HCT116 (cell line): ENCODE data around the gene STK32C. TPM values are rescaled to one million over a fixed set of nuclear protein-coding genes. Genes with fewer than 3 reads are reported as not detected.

Experiments
- ATAC-seq: fragments of 200-7000 bp; cut with Tn5 transposase; 2 replicates; pipeline ENCODE4 v1.9.1; 2020; ENCODE audit warnings: mild to moderate bottlenecking, moderate library complexity
- BruUV-seq: library from RNA; stranded (reverse); fragments of 400-500 nt; replicated peaks from 2 replicates; lab custom pipeline; 2021; lab: Mats Ljungman, UMichigan
- CTCF ChIA-PET: fragments of 300-600 bp; sonication (Branson Sonifier 250); formaldehyde crosslinking; loops from one replicate; lab custom pipeline; 2021; ENCODE audit warnings: antibody characterized with exemption; lab: Charles Lee
- POLR2A ChIA-PET: fragments of 300-600, 350-600 bp; sonication (Branson Sonifier 250); formaldehyde crosslinking; loops from one replicate; lab custom pipeline; 2021; ENCODE audit warnings: antibody characterized with exemption; lab: Charles Lee
- RAD21 ChIA-PET, 2 experiments: fragments of 300-600 bp; sonication (Branson Sonifier 250); formaldehyde crosslinking; loops; one replicate each; lab custom pipeline; 2023; ENCODE audit warnings: low total read pairs in 2 of 2; ENCODE audit not compliant: uncharacterized antibody in 2 of 2, unreplicated experiment in 2 of 2, low non-redundant PET in 1 of 2; lab: Charles Lee
- DNase-seq: peaks from one replicate; pipeline ENCODE4 v3.0.0-alpha.2; 2010; ENCODE audit warnings: low read depth, low spot score
- H2AFZ ChIP-seq: fragments of 200-600 bp; shearing (Covaris generic), sonication (generic); 2 replicates; pipeline ENCODE4 v1.6.1; 2017; ENCODE audit warnings: low read depth, mixed run types, mixed read lengths, antibody characterized with exemption, low read length; ENCODE audit not compliant: poor library complexity, severe bottlenecking
- H3K27ac ChIP-seq: 2 replicates; pipeline ENCODE4 v1.5.1; 2012; ENCODE audit warnings: low read depth, low read length
- H3K27me3 ChIP-seq: fragments of 200-600 bp; sonication (generic); 2 replicates; pipeline ENCODE4 v1.6.1; 2016; ENCODE audit warnings: mixed run types, low read length, mixed read lengths; ENCODE audit not compliant: insufficient read depth
- H3K36me3 ChIP-seq, 2 experiments: fragments of 200-500 bp in 1 of 2; fragments of 200-600 bp in 1 of 2; sonication (Bioruptor generic) in 1 of 2; sonication (generic) in 1 of 2; 2 replicates each; pipeline versions ENCODE4 v1.5.1 to v1.6.1; 2014 to 2016; ENCODE audit warnings: low read length in 2 of 2, inconsistent platforms in 1 of 2, mixed read lengths in 1 of 2, mixed run types in 1 of 2; ENCODE audit not compliant: insufficient read depth in 2 of 2, control insufficient read depth in 1 of 2
- H3K4me1 ChIP-seq, 2 experiments: fragments of 200-600 bp in 1 of 2; sonication (generic) in 1 of 2; 2 replicates each; pipeline versions ENCODE4 v1.5.1 to v1.6.1; 2012 to 2017; ENCODE audit warnings: low read length in 2 of 2, inconsistent platforms in 1 of 2, mild to moderate bottlenecking in 1 of 2, mixed read lengths in 1 of 2, mixed run types in 1 of 2, moderate library complexity in 1 of 2; ENCODE audit not compliant: insufficient read depth in 2 of 2, control insufficient read depth in 1 of 2
- H3K4me2 ChIP-seq: fragments of 200-600 bp; sonication (generic); 2 replicates; pipeline ENCODE4 v1.6.1; 2017; ENCODE audit warnings: mixed run types, low read length, mixed read lengths
- H3K4me3 ChIP-seq, 2 experiments: fragments of 200-600 bp in 1 of 2; sonication (generic) in 1 of 2; replicated peaks in 1 of 2; 2 replicates each; pipeline ENCODE4 v1.5.1; 2011 to 2016; ENCODE audit warnings: low read length in 2 of 2, control low read depth in 1 of 2, low read depth in 1 of 2, mild to moderate bottlenecking in 1 of 2, mixed read lengths in 1 of 2, mixed run types in 1 of 2
- H3K79me2 ChIP-seq: fragments of 200-600 bp; sonication (generic); 2 replicates; pipeline ENCODE4 v1.6.1; 2017; ENCODE audit warnings: mild to moderate bottlenecking, mixed run types, low read length, moderate library complexity, mixed read lengths; ENCODE audit not compliant: insufficient read depth
- H3K9ac ChIP-seq: fragments of 200-600 bp; sonication (generic); 2 replicates; pipeline ENCODE4 v1.6.1; 2016; ENCODE audit warnings: low read length, mixed read lengths
- H3K9me2 ChIP-seq: fragments of 200-600 bp; sonication (generic), shearing (Covaris generic); 2 replicates; pipeline ENCODE4 v1.6.1; 2017; ENCODE audit warnings: mixed run types, mild to moderate bottlenecking, moderate library complexity; ENCODE audit not compliant: insufficient read depth
- H3K9me3 ChIP-seq, 2 experiments: fragments of 200-500 bp in 1 of 2; fragments of 200-600 bp in 1 of 2; sonication (Bioruptor generic) in 1 of 2; sonication (generic) in 1 of 2; 2 replicates each; pipeline ENCODE4 v1.6.1; 2014 to 2017; ENCODE audit warnings: low read length in 2 of 2, mixed read lengths in 2 of 2, inconsistent platforms in 1 of 2, low read depth in 1 of 2, mild to moderate bottlenecking in 1 of 2, mixed run types in 1 of 2, moderate library complexity in 1 of 2; ENCODE audit not compliant: control insufficient read depth in 1 of 2, insufficient read depth in 1 of 2
- H4K20me1 ChIP-seq: fragments of 200-600 bp; sonication (generic), shearing (Covaris generic); 2 replicates; pipeline ENCODE4 v1.6.1; 2017; ENCODE audit warnings: mixed run types, mild to moderate bottlenecking, moderate library complexity; ENCODE audit not compliant: insufficient read depth
- CBX3 ChIP-seq: IDR thresholded peaks from 2 replicates; pipeline ENCODE4 v1.6.1; 2012; ENCODE audit warnings: low read depth
- EGR1 ChIP-seq: IDR thresholded peaks from 2 replicates; pipeline ENCODE4 v1.6.1; 2012; ENCODE audit warnings: low read depth
- ELF1 ChIP-seq: IDR thresholded peaks from 2 replicates; pipeline ENCODE4 v1.6.1; 2012; ENCODE audit warnings: low read depth, borderline replicate concordance
- FOSL1 ChIP-seq: IDR thresholded peaks from 2 replicates; pipeline ENCODE4 v1.6.1; 2012; ENCODE audit warnings: low read depth
- JUND ChIP-seq: IDR thresholded peaks from 2 replicates; pipeline ENCODE4 v1.6.1; 2012
- MAX ChIP-seq: IDR thresholded peaks from 2 replicates; pipeline ENCODE4 v1.6.1; 2012
- POLR2A ChIP-seq: IDR thresholded peaks from 2 replicates; pipeline ENCODE4 v1.7.0; 2011; ENCODE audit warnings: borderline replicate concordance; ENCODE audit not compliant: insufficient read depth, insufficient read length; ENCODE audit errors: extremely low read depth
- POLR2AphosphoS5 ChIP-seq: IDR thresholded peaks from 2 replicates; pipeline ENCODE4 v1.6.1; 2011; ENCODE audit warnings: mild to moderate bottlenecking, low read depth, low read length, moderate library complexity
- REST ChIP-seq: IDR thresholded peaks from 2 replicates; pipeline ENCODE4 v1.6.1; 2012; ENCODE audit warnings: low read depth
- SIN3A ChIP-seq: IDR thresholded peaks from 2 replicates; pipeline ENCODE4 v1.6.1; 2012; ENCODE audit warnings: low read depth
- SP1 ChIP-seq: IDR thresholded peaks from 2 replicates; pipeline ENCODE4 v1.6.1; 2012; ENCODE audit warnings: low read depth
- SRF ChIP-seq: IDR thresholded peaks from 2 replicates; pipeline ENCODE4 v1.6.1; 2012; ENCODE audit warnings: low read depth
- TCF7L2 ChIP-seq: IDR thresholded peaks from 2 replicates; pipeline ENCODE4 v1.7.0; 2011; ENCODE audit warnings: borderline replicate concordance, inconsistent platforms; ENCODE audit not compliant: insufficient read depth, insufficient read length; ENCODE audit errors: extremely low read depth
- YY1 ChIP-seq: IDR thresholded peaks from 2 replicates; pipeline ENCODE4 v1.6.1; 2011; ENCODE audit warnings: low read length, low read depth, moderate library complexity, mild to moderate bottlenecking; ENCODE audit not compliant: insufficient replicate concordance; ENCODE audit errors: extremely low read depth
- ZBTB33 ChIP-seq: IDR thresholded peaks from 2 replicates; pipeline ENCODE4 v1.6.1; 2011; ENCODE audit warnings: mild to moderate bottlenecking, low read length, moderate library complexity; ENCODE audit not compliant: insufficient replicate concordance; ENCODE audit errors: extremely low read depth
- ZFX ChIP-seq: fragments of 450-650 bp; IDR thresholded peaks from 2 replicates; pipeline ENCODE4 v1.6.1; 2017
- ZNF274 ChIP-seq: fragments of 200-500 bp; sonication (Bioruptor generic); IDR thresholded peaks from 2 replicates; pipeline ENCODE4 v1.6.1; 2014; ENCODE audit warnings: mild to moderate bottlenecking, low read depth, low read length, inconsistent platforms
- intact Hi-C: fragments of 100-400 bp; cut with micrococcal nuclease; formaldehyde crosslinking; loops from 2 replicates; pipeline ENCODE4 v1.10.0; 2022
- total RNA-seq: library from RNA; stranded (reverse); gene quantifications from one replicate; pipeline ENCODE4 v1.2.1, GENCODE V29; 2021; ENCODE audit not compliant: unreplicated experiment
- TF ChIP-seq, protein P1 (sequence below): IDR thresholded peaks from 2 replicates; pipeline ENCODE4 v1.6.1; 2012
- TF ChIP-seq, protein P2 (sequence below), 3 experiments: fragments of 200-600 bp in 1 of 3; sonication (generic) in 1 of 3; IDR thresholded peaks in 2 of 3; conservative IDR thresholded peaks in 1 of 3; 2 replicates each; pipeline ENCODE4 v1.5.1; 2012 to 2017; ENCODE audit warnings: low read depth in 2 of 3, low read length in 2 of 3, antibody characterized with exemption in 1 of 3, borderline replicate concordance in 1 of 3, control low read depth in 1 of 3, mild to moderate bottlenecking in 1 of 3, mixed read lengths in 1 of 3, mixed run types in 1 of 3, moderate library complexity in 1 of 3; ENCODE audit not compliant: insufficient read depth in 1 of 3

STK32C gene
- total RNA-seq, 1 experiment from 2014 or later: 29.7 TPM

DNA sequence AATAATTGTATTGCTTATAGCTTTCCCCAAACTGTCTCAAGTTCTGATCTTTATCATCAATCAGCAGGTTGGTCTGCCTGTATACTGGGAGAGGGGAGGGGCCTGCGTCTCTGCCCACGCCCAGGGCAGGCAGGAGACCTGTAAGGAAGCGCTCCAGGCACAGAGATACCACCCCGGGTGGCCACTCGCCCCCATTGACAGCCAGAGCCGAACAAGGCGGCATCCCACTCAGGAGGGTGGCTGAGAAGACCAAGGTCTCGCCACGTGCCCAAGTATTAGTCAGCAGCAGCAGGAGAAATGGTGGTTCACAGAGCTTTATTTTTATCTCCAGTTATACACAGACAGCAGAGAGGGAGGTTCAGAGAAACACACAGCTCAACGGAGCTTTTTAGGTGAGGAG, 7.2 kb downstream of the STK32C start:
- Histone ChIP-seq H3K4me1 (no peaks in the 10 kb centered on the region), H3K9me2 (no peaks in the 10 kb centered on the region), H3K27me3 (no peaks in the 10 kb centered on the region), H3K9me3 (no peaks in the 10 kb centered on the region), H3K79me2 (peaks cover 11% of the 10 kb centered on the region; the same call in 1 of the 2 replicates), H3K4me3 (no peak overlapping the region), H3K27ac (no peak overlapping the region), H3K4me2 (no peak overlapping the region), H3K9ac (no peak overlapping the region), H2AFZ (no peak overlapping the region), H3K36me3 (no peaks in the 10 kb centered on the region), H4K20me1 (no peaks in the 10 kb centered on the region)
- BruUV-seq: no TSS peak
- no peak for ATAC-seq
- RAD21 ChIA-PET: no interaction called here
- intact Hi-C loops: no loop called here
- no peak for DNase-seq
- POLR2A ChIA-PET: no interaction called here
- CTCF ChIA-PET: no interaction called here
- TF ChIP-seq ZFX (no peak), ZBTB33 (no peak), FOSL1 (no peak), MAX (no peak), CBX3 (no peak), REST (no peak), EGR1 (no peak), SIN3A (no peak), ELF1 (no peak), TCF7L2 (no peak), POLR2AphosphoS5 (no peak), YY1 (no peak), JUND (no peak), POLR2A (no peak), SRF (no peak), SP1 (no peak), ZNF274 (no peak)
- TF ChIP-seq, protein P1, sequence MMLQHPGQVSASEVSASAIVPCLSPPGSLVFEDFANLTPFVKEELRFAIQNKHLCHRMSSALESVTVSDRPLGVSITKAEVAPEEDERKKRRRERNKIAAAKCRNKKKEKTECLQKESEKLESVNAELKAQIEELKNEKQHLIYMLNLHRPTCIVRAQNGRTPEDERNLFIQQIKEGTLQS: no peak
- TF ChIP-seq, protein P2, sequence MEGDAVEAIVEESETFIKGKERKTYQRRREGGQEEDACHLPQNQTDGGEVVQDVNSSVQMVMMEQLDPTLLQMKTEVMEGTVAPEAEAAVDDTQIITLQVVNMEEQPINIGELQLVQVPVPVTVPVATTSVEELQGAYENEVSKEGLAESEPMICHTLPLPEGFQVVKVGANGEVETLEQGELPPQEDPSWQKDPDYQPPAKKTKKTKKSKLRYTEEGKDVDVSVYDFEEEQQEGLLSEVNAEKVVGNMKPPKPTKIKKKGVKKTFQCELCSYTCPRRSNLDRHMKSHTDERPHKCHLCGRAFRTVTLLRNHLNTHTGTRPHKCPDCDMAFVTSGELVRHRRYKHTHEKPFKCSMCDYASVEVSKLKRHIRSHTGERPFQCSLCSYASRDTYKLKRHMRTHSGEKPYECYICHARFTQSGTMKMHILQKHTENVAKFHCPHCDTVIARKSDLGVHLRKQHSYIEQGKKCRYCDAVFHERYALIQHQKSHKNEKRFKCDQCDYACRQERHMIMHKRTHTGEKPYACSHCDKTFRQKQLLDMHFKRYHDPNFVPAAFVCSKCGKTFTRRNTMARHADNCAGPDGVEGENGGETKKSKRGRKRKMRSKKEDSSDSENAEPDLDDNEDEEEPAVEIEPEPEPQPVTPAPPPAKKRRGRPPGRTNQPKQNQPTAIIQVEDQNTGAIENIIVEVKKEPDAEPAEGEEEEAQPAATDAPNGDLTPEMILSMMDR (IDR thresholded peaks at IDR 0.05 in 2 of 3, conservative IDR thresholded peaks at IDR 0.05 in 1 of 3; ENCODE audit: borderline replicate concordance in 1 of 3, insufficient read depth in 1 of 3, low read depth in 2 of 3, low read length in 2 of 3): no peak
